A549 (cell line): Measurements from ENCODE around the gene HS3ST3B1. TPM values are rescaled to one million over a fixed set of nuclear protein-coding genes. Genes with fewer than 3 reads are reported as not detected.

Experiments
- ATAC-seq, 2 experiments: fragments of 200-7000 bp in 1 of 2; fragments of >200 bp in 1 of 2; cut with Nextera tagmentation in 1 of 2; cut with Tn5 transposase in 1 of 2; 3 replicates each; pipeline versions ENCODE4 v1.8.0 to v1.9.1; 2018 to 2020; ENCODE audit warnings: mild to moderate bottlenecking in 1 of 2, moderate library complexity in 1 of 2
- CTCF ChIA-PET: fragments of 300-600 bp; sonication (Branson Sonifier 250); formaldehyde crosslinking; extraction: SDS; loops from one replicate; lab custom pipeline; 2021; ENCODE audit warnings: antibody characterized with exemption, inconsistent platforms; lab: Yijun Ruan, JAX
- POLR2A ChIA-PET: fragments of 350-600 bp; formaldehyde crosslinking; extraction: SDS; loops from one replicate; lab custom pipeline; 2021; ENCODE audit warnings: antibody characterized with exemption, inconsistent platforms; lab: Yijun Ruan, JAX
- DNase-seq, 2 experiments: peaks; one replicate each; pipeline versions ENCODE4 v3.0.0 to v3.0.0-alpha.2; 2011 to 2016; ENCODE audit warnings: low read depth in 1 of 2, low spot score in 1 of 2
- FAIRE-seq: peaks from 2 replicates; lab custom pipeline; 2011; peaks lifted over from hg19 to GRCh38; lab: Jason Lieb, UNC
- H3K27ac ChIP-seq, 2 experiments: fragments of >200 bp; sonication (Bioruptor Twin); formaldehyde crosslinking; 3 replicates each; pipeline ENCODE4 v1.5.1; 2016 to 2017
- H3K4me1 ChIP-seq: fragments of >200 bp; sonication (Bioruptor Twin); formaldehyde crosslinking; 3 replicates; pipeline ENCODE4 v1.6.1; 2016
- H3K4me2 ChIP-seq: fragments of >200 bp; sonication (Bioruptor Twin); formaldehyde crosslinking; 3 replicates; pipeline ENCODE4 v1.6.1; 2016
- H3K4me3 ChIP-seq: fragments of >200 bp; sonication (Bioruptor Twin); formaldehyde crosslinking; 3 replicates; pipeline ENCODE4 v1.5.1; 2016
- H3K9me3 ChIP-seq: fragments of >200 bp; sonication (Bioruptor Twin); formaldehyde crosslinking; 3 replicates; pipeline ENCODE4 v1.6.1; 2016
- CBX8 ChIP-seq: fragments of 200-600 bp; sonication (generic); IDR thresholded peaks from 2 replicates; pipeline ENCODE4 v1.6.1; 2016
- EHMT2 ChIP-seq: fragments of 200-600 bp; sonication (generic); IDR thresholded peaks from 2 replicates; pipeline ENCODE4 v1.6.1; 2016; ENCODE audit warnings: antibody characterized with exemption, low read depth, mild to moderate bottlenecking, moderate library complexity
- EP300 ChIP-seq, 2 experiments: fragments of >200 bp; sonication (Bioruptor Twin); formaldehyde crosslinking; IDR thresholded peaks; 2 replicates in 1 of 2; 3 replicates in 1 of 2; pipeline ENCODE4 v1.6.1; 2016 to 2017
- HOXB13 ChIP-seq: fragments of 250-450 bp; sonication (Bioruptor Pico); IDR thresholded peaks from 2 replicates; pipeline ENCODE4 v1.5.0; 2020; ENCODE audit warnings: low read depth, mild to moderate bottlenecking, moderate library complexity
- JUN ChIP-seq, 2 experiments: fragments of >200 bp; sonication (Bioruptor Twin); formaldehyde crosslinking; IDR thresholded peaks; 2 replicates in 1 of 2; 3 replicates in 1 of 2; pipeline ENCODE4 v1.6.1; 2016 to 2017
- JUNB ChIP-seq: fragments of >200 bp; sonication (Bioruptor Twin); formaldehyde crosslinking; IDR thresholded peaks from 2 replicates; pipeline ENCODE4 v1.6.1; 2016
- MAFK ChIP-seq: fragments of 450-650 bp; IDR thresholded peaks from 2 replicates; pipeline ENCODE4 v1.6.1; 2014; ENCODE audit not compliant: partially characterized antibody
- MAZ ChIP-seq: fragments of 150-350 bp; IDR thresholded peaks from 2 replicates; pipeline ENCODE4 v1.6.1; 2014; ENCODE audit warnings: antibody characterized with exemption, low read depth, low read length, borderline replicate concordance
- MYC ChIP-seq: IDR thresholded peaks from 2 replicates; pipeline ENCODE4 v1.6.1; 2012; ENCODE audit warnings: mild to moderate bottlenecking, inconsistent platforms, low read length, improper control_type of control experiment, borderline replicate concordance
- PHF8 ChIP-seq: fragments of 200-600 bp; sonication (generic); IDR thresholded peaks from 2 replicates; pipeline ENCODE4 v1.6.1; 2016; ENCODE audit warnings: low read depth, mild to moderate bottlenecking, antibody characterized with exemption, moderate library complexity, borderline replicate concordance
- POLR2A ChIP-seq: IDR thresholded peaks from 2 replicates; pipeline ENCODE4 v1.6.1; 2012; ENCODE audit warnings: mild to moderate bottlenecking, low read length
- RFX5 ChIP-seq: fragments of 450-650 bp; IDR thresholded peaks from 2 replicates; pipeline ENCODE4 v1.7.1; 2014; ENCODE audit warnings: antibody characterized with exemption, mild to moderate bottlenecking, moderate library complexity
- SREBF2 ChIP-seq: fragments of 450-650 bp; IDR thresholded peaks from 2 replicates; pipeline ENCODE4 v1.6.1; 2014; ENCODE audit warnings: mild to moderate bottlenecking, moderate library complexity
- WGBS: methylation state at CpG from one replicate; pipeline ENCODE4 v1.1.6; 2017; ENCODE audit errors: missing lambda C conversion rate; 5-methylcytosine and 5-hydroxymethylcytosine counted together
- polyA plus RNA-seq, 4 experiments: library from polyadenylated mRNA; depleted of rRNA in 3 of 4; stranded (reverse); fragments of >200 nt; fragmentation: RNase III in 1 of 4; extraction: RNeasy Plus Mini Kit Qiagen cat#74134 plus additional on column Dnase treatment in 1 of 4; gene quantifications; 2 replicates in 3 of 4; 3 replicates in 1 of 4; pipeline ENCODE4 v1.2.3, GENCODE V29; 2011 to 2017
- TF ChIP-seq, protein P1 (sequence below): fragments of >200 bp; sonication (Bioruptor Twin); formaldehyde crosslinking; IDR thresholded peaks from 2 replicates; pipeline ENCODE4 v1.6.1; 2016
- TF ChIP-seq, protein P2 (sequence below): fragments of 450-650 bp; IDR thresholded peaks from 2 replicates; pipeline ENCODE4 v1.6.1; 2014; ENCODE audit warnings: antibody characterized with exemption
- TF ChIP-seq, protein P3 (sequence below): fragments of >200 bp; sonication (Bioruptor Twin); formaldehyde crosslinking; IDR thresholded peaks from 3 replicates; pipeline ENCODE4 v1.5.1; 2016

Gene HS3ST3B1
- polyA plus RNA-seq, 2 of the 4 experiments (the other 2 are of a cell fraction) = 0.15 to 0.44 TPM

- ATAC-seq (no peak), FAIRE-seq (peak; percentile 39), DNase-seq (no peak)
- 0 out of 2 replicates have a peak, but pooled peaks have one; percentile 15 for TF ChIP-seq CBX8
- no peak for TF ChIP-seq EHMT2
- no peak for TF ChIP-seq POLR2A
- H3K4me2 ChIP-seq = no peak overlapping the region
- H3K4me3 ChIP-seq = no peak overlapping the region
- no peaks in the 10 kb centered on the region for H3K9me3 ChIP-seq
- no peak overlapping the region for H3K27ac ChIP-seq
- peaks cover 10% of the 10 kb centered on the region for H3K4me1 ChIP-seq
- CTCF ChIA-PET = interaction anchor here (0.8 to 1.4 kb wide), 4 partner anchors 10 to 620 kb away, joined by 3 read pairs; no protein-coding TSS in a partner anchor
- POLR2A ChIA-PET = no interaction called here
Observed at GRCh38 chr17:14306596-14306995, 5.7 kb downstream of the HS3ST3B1 start.

DNA sequence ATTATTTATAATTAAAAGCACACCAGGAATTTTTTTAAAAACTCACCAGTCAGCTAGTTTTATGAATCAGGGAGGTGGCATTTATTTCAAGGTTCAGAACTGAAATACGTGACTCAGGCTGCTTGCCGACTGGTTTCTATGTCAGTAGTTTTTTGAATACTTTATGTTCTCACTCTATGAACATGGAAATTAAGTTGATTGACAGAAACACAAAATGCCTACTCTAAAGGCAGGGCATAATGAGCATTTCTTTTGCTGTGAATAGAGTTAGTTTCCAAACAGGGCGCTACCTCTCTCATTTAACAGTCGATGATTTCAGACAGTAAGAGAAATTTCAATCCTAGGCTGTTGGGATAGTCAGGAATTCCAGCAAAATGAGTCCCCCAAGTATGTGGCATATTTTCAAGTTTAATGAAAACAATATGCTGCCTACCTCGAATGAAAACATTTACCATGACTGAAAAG, 6.7 kb downstream of the HS3ST3B1 start:
- DNase-seq (no peak), FAIRE-seq (peak; percentile 61), ATAC-seq (no peak)
- Histone ChIP-seq H3K4me1 (0 out of 3 replicates have a peak, but pooled peaks cover 3% of the 10 kb centered on the region), H3K4me2 (no peak overlapping the region), H3K4me3 (no peak overlapping the region), H3K27ac (no peak overlapping the region), H3K9me3 (no peaks in the 10 kb centered on the region)
- POLR2A ChIA-PET = no interaction called here
- 52% methylated on average over 5 of the region's 5 CpGs for WGBS
- TF ChIP-seq MAFK = peak; percentile 16
- no peak for TF ChIP-seq MYC
- CTCF ChIA-PET = interaction anchor here (0.7 to 1.1 kb wide), 3 partner anchors 10 to 1193 kb away, joined by 3 read pairs; no protein-coding TSS in a partner anchor

DNA sequence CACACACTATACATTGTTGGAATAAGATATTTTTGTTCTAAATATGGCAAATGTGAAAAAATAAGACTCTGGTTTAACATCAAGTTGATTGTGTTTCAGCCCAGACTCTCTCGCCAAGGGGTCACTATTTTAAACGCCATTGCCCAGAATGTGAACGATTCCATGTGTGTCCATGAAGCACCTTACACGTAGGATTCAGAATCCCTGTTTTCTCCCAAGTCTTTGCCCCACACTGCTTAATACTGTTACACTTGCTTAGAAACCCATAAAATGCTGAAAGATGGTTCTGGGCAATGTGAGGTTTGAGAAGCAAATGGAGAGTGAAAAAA, 7.7 kb downstream of the HS3ST3B1 start:
- 73% methylated on average over 4 of the region's 4 CpGs for WGBS
- DNase-seq (no peak), FAIRE-seq (no peak), ATAC-seq (no peak)
- H3K9me3 ChIP-seq = no peaks in the 10 kb centered on the region
- no peak overlapping the region for H3K27ac ChIP-seq
- ChIA-PET CTCF (interaction anchor here (1.4 kb wide), 1 partner anchor 12 kb away, joined by 4 read pairs; no protein-coding TSS in a partner anchor), POLR2A (no interaction called here)
- H3K4me1 ChIP-seq = no peaks in the 10 kb centered on the region
- H3K4me2 ChIP-seq = no peak overlapping the region
- TF ChIP-seq, protein P1, sequence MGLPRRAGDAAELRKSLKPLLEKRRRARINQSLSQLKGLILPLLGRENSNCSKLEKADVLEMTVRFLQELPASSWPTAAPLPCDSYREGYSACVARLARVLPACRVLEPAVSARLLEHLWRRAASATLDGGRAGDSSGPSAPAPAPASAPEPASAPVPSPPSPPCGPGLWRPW = no peak
- TF ChIP-seq HOXB13 (CRISPR knock-in tag) (no peak), POLR2A (no peak), EP300 (IDR thresholded peaks at IDR 0.05) (no peak), PHF8 (no peak), JUNB (no peak), EHMT2 (no peak), JUN (IDR thresholded peaks at IDR 0.05) (no peak), SREBF2 (no peak), MAZ (no peak), RFX5 (no peak)
- TF ChIP-seq, protein P2, sequence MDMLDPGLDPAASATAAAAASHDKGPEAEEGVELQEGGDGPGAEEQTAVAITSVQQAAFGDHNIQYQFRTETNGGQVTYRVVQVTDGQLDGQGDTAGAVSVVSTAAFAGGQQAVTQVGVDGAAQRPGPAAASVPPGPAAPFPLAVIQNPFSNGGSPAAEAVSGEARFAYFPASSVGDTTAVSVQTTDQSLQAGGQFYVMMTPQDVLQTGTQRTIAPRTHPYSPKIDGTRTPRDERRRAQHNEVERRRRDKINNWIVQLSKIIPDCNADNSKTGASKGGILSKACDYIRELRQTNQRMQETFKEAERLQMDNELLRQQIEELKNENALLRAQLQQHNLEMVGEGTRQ = no peak
- TF ChIP-seq, protein P3, sequence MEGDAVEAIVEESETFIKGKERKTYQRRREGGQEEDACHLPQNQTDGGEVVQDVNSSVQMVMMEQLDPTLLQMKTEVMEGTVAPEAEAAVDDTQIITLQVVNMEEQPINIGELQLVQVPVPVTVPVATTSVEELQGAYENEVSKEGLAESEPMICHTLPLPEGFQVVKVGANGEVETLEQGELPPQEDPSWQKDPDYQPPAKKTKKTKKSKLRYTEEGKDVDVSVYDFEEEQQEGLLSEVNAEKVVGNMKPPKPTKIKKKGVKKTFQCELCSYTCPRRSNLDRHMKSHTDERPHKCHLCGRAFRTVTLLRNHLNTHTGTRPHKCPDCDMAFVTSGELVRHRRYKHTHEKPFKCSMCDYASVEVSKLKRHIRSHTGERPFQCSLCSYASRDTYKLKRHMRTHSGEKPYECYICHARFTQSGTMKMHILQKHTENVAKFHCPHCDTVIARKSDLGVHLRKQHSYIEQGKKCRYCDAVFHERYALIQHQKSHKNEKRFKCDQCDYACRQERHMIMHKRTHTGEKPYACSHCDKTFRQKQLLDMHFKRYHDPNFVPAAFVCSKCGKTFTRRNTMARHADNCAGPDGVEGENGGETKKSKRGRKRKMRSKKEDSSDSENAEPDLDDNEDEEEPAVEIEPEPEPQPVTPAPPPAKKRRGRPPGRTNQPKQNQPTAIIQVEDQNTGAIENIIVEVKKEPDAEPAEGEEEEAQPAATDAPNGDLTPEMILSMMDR = no peak
- H3K4me3 ChIP-seq = no peak overlapping the region
